ENCODE measurements around the gene MATN4.
"Not testable (repeated sequence)": the region's sequence is repeated elsewhere in the genome, so short reads cannot be mapped to it uniquely, and the experiment has no call there.

Gene MATN4

GRCh38 chr20:45308117-45308778 is at the start of gene MATN4:
Gene MATN4, minus strand, starts transcription at chr20:45308299. Its CDS starts 2,717 bp downstream, at chr20:45305582.
- DNase-seq, result no peak

DNA sequence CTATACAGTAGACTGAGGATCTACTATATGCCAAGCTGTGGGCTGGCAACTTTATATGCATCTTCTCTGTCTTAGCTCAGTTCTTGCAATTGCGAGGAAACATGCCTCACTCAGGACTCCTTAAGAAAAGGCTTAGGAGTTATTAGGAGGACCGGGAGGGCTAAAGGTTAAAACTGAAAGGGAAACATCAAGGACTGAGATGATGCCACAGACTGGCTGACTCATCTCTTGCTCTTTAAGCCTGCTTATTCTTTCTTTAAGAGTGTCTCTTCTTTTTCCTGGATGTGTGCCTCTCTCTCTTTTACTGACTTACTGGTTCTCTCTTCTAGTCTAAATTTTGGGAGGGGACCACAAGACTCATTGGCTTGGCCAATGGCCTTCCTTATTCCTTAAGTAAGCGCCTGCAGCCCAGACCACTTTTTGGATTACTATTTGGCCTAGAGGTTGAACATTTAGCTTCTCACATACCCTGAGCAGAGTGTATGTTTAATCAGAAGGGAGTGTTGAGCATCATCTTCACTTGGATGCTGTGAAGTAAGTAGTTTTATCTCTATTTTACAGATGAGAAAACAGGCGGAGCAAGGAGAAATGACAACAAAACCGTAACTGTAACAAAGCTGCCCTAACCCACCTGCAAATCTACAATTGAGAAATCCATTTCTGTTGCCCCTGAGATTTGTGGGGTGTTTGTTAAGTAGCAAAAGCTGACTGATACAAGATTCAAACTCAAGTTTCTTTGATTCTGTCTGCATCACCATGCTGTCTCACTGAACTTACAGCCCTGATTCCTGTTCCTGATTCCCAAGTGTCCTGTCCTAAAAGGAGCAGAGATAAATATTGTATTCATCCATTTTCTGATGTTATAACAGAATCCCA is 47.3 kb upstream of the MATN4 start:
- DNase-seq, result no peak

GRCh38 chr20:45354423-45355208 is 46.5 kb upstream of the MATN4 start:
- DNase-seq, result no peak

- DNase-seq, result no peak
These were observed 45.6 kb upstream of the MATN4 start for GRCh38 chr20:45353746-45354145.

- no peak for DNase-seq
These were observed 44.6 kb upstream of the MATN4 start for GRCh38 chr20:45352729-45353128.

DNA sequence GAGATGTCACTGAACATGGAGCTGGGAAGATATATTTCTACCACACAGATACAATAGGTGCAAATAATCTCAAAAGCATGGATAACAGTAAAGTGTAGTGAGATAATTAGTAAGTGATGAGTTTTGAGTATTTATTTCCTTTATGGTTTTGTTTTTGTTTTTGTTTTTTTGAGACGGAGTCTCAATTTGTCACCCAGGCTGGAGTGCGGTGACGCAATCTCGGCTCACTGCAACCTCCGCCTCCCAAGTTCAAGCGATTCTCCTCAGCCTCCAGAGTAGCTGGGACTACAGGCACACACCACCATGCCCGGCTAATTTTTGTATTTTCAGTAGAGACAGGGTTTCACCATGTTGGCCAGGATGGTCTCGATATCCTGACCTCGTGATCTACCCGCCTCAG is 42.7 kb upstream of the MATN4 start:
- not testable (repeated sequence) for DNase-seq

- no peak for DNase-seq
These were observed 42.1 kb upstream of the MATN4 start for GRCh38 chr20:45350217-45350616.

- DNase-seq, result no peak
These were observed 40.1 kb upstream of the MATN4 start, which contains the start of gene SDC4 for GRCh38 chr20:45347936-45348778. Gene SDC4, minus strand, starts transcription at chr20:45348424. Its CDS starts 40 bp downstream, at chr20:45348384.

- no peak for DNase-seq
These were observed 39.3 kb upstream of the MATN4 start for GRCh38 chr20:45347297-45347935.

DNA sequence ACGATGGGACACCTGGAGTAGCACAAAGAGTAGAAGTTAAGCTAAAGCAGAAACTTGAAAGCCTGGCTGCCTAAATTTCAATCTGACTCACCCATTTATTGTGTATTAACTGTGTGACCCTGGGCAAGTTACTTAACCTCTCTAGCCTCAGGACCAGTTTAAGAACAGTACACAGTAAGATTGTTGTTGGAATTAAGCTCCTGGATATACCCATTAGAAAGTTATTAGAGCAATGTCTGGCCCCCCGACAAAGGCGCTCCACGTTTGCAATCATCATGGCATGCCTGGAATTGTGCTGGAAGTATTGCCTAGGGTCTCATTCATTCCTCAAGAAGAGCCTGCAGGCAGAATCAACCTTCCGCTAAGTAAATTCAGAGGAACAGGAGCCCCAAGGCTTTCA is 38.8 kb upstream of the MATN4 start:
- no peak for DNase-seq

GRCh38 chr20:45346291-45346718 is 38.2 kb upstream of the MATN4 start:
- DNase-seq, result no peak

DNA sequence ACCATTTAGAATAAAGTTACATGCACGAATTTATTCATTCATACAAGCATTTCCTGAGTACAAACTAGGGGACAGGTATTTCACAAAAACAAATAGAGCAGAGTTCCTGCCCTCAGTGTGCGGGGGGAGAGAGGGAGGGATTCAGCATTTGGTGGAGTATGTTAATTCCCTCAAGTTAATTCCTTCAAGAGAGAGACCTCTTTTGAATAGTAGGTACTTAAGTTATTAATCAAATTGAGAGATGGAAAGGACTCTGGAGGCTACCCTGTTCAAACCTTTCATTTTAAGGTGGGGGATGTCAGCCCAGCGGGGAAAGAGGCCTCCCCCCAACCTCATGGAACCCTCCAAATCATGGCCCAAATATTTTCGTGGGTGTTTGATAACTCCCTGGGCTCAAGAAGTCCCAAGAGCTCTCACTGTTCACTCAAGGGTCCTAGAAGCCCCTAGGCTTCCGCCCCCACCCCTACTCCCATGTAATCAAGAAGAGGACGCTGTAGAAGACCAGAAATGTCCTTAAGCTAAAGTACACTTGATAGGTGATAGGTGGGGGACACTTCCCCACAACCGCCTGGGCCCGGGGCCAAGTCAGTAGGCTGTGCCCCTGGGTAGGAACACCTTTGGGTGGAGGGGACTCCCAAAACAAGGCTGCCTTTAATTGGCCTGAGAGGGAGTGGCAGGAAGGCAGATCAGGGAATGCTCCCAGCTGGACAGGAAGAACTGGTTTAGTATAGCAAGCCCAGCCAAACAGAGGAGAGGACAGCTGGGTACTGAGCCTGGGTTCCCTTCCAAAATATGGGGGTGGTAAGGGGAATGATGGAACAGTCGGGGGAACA is 37.2 kb upstream of the MATN4 start:
- DNase-seq, result no peak

DNA sequence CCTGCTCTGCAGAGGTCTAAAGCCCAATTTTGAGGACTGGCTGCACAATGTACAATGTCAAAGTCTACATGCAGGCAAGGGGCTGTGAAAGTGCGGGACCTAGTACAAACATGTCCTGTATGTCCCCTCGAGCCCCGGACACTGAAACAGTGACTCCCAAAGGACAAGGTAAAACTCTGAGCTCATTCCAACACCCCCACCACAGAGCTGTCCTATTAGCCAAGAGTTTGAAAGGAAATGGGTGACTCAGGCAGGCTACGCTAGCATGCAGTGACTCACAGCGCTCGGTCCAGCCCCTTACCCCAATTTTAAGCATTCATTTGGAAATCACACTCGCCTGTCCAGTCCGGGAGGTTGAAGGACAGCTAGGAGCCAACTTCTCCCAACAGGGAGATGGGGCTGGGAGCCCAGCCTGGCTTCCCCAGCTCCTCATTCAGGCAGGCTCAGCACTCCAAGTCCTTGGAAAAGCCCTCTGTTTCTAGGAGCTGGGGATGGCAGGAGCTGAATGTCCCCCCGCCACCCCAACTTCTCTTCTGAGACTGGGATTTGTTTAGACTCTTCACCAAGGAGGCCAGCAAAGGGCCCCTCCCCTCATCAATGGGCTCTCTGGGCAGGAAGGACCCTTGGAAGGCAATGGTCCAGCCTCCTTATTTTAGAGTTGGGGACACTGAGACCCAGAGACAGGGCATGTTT is 36.2 kb upstream of the MATN4 start:
- no peak for DNase-seq

- DNase-seq, result no peak
These were observed 35.6 kb upstream of the MATN4 start for GRCh38 chr20:45343532-45344167.

DNA sequence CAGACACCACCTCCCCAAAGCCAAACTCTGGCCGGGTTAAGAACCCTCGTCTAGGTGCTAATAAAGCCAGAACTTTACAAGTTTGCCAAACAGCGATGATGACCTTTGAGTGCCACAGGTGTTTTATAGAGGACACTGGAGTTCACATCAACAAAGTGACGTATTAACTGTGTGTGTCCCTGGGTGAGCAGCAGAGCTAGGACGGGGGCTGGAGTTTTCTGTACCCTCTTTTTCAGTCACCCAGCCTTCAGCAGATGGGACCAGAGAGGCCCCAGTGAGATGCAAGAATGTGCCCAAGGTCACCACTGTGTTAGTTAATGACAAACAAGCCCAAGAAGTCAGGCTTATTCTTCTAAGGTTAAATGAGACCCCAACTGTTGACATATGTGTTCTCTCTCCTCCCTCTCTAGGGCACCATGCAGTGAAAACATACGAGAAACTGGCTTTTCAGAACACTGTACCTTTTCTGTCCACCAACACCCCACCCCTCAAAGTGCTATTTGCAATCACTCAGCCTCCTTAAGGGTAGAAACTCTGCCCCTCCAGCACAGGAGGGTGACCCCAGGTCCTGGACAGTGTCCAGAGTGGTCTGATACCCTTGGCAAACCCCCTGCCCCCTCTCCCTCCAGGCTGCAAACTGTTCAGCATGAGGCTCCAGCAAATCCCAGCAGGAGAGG is 34.9 kb upstream of the MATN4 start:
- DNase-seq, result no peak

DNA sequence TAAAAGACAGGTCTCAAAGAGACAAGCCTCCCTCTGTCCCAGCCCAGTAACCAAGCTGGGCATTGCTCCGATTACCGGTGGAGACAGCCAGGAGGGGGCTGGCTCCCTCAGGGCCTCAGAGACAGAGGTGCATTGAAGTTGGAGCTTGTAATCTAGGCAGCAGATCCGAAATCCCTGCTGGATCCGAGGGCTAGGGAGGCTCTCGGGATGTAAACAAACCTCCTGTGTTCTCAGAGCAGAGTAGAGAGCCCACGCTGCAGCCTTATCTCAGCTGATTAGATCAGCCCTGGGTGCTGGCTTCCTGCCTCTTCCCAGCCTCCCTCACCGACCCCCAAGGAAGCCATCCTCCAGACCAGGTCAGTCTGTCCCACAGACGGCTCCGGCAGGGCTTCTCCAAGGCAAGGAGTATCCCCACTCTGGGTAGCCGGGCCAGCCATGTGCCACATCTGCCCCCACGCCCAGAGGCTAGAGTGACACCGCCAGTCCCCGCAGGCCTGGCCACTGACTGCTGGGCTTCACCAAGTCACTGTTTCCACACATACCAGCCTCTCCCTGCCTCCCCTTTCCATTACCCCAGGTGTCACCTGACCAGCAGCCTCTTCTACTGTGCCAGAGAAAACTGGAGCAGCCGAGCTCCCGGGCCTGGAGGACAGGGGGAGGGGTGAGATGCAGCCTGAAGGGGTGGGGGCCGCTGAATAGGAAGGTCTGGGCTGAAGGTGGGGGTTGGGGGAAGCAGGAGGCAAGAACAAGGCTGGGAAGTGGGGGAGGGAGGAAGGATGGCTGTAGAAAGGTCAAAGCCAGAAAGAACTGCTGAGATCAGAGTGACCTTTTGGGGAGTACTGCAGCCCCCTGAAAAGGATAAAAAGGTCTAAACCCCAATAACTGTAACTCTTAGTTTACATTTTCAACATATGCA is 34.1 kb upstream of the MATN4 start:
- DNase-seq, result no peak

DNA sequence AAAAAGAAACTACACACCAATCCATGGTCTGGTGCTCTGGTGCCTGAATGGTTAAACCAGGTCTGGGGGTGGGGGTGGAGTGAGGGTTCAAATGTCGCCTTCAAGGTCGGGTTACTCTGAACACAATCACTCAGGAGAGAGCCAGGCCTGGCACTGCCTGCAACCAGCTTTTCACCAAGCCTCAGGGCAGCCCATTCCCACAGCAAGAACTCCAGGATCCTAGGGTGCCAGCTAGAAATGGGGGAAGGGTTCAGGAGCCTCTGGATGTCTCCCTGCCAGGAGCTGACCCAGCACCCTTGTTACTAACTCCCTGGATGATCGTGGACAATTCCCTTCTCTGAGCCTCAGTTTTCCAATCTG is 33.5 kb upstream of the MATN4 start:
- DNase-seq, result no peak

GRCh38 chr20:45340951-45341350 is 32.9 kb upstream of the MATN4 start:
- no peak for DNase-seq

Measured in NCI-H1436 treated with DMSO at 0.1 percent for 48 hours (cell line).